GM19351 (cell line): Measurements from ENCODE around the gene NPTXR.
"Not testable (repeated sequence)": the region's sequence is repeated elsewhere in the genome, so short reads cannot be mapped to it uniquely, and the experiment has no call there.

Experiments used
- ATAC-seq: cut with Tn5 transposase; IDR thresholded peaks from one replicate; pipeline ENCODE4 v1.9.1; 2021; ENCODE audit warnings: mild to moderate bottlenecking, moderate library complexity; ENCODE audit not compliant: unreplicated experiment

NPTXR gene

DNA sequence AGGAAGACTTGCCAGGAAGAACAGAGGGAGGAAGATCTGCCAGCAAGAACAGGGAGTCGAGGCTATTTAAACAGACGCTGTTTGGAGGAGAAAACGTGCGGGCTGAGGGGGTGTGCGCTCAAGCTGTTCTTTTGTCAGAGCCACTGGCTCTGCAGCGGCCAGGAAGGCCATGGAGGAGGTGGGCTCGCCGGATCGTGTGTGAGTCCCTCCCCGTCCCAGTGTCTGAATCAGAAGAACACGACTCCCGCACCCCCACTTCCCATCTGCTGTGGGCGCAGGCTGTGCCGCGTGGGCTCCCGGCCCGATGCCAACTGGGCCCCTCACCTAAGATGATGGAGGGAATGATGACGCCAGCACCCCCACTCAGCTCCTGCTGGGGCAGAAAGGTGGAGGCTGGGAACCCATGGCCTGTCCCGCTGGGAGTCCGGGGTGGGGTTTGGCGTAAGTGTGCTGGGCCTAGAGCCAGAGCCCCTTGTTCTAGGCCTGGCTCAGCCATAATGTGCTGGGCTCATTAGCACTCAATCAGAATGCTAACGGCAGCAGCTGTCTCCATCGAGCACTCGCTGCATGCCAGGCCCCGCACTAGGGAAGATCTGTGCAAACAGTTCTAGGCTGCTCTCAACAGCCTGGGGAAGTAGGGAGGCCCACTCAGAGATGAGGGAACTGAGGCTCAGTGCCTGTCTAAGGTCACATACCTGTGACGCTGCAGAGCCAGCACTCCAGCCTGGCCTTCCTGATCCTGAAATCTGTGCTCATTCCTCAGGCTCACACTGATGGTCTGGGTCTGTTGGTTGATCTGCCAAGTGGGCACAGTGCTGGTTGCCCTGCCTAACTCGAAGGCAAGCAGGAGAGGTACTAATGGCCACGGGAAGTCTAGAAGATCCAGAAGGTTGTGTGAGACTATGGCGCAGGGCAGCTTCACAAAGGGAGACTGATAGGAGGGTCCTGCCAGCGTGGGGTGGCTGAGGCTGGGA, 11.5 kb downstream of the NPTXR start:
- ATAC-seq = no peak

DNA sequence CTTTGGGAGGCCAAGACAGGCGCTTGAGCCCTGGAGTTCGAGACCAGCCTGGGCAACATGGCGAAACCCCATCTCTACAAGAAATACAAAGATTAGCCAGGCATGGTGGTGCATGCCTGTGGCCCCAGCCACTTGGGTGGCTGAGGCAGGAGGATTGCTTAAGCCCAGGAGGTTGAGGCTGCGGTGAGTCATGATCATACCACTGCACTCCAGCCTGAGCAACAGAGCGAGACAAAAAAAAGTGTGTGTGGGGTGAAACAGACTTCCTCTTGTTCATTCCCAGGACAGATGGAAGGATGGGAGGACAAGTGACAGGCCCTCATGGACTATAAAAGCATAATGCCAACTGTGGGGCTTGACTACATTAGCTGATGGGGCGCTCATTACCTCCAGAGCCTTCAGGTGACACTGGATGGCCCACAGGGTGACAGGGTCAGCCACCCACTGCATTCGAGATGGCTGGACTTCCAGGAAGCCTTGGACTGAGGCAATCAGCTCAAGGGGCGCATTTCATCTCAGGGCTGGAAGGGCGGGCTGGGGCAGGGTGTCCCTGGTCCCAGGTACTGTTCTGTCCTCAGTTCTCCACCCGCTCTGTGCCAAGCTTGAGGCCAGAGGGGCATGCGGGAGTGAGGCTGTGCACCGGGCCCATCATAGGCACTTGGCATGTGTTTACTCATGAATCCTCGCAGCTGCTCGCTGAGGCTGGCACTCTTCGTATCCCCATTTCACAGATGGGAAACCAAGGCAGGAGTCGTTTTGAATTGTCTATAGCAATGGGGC, 12.5 kb downstream of the NPTXR start:
- no peak for ATAC-seq

DNA sequence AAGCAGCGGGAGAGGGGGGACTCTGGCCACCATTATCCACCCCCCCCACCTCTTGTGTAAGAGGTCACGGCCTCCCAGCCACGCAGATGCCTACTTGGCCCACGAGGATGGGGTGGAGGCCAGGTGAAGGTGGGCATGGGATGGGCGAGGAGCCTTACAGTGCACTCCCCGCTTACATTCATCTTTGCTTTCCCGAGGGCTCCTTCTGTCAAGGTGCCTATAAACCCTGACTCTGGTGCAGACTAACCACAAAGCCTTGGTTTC, 13.1 kb downstream of the NPTXR start:
- ATAC-seq = no peak

DNA sequence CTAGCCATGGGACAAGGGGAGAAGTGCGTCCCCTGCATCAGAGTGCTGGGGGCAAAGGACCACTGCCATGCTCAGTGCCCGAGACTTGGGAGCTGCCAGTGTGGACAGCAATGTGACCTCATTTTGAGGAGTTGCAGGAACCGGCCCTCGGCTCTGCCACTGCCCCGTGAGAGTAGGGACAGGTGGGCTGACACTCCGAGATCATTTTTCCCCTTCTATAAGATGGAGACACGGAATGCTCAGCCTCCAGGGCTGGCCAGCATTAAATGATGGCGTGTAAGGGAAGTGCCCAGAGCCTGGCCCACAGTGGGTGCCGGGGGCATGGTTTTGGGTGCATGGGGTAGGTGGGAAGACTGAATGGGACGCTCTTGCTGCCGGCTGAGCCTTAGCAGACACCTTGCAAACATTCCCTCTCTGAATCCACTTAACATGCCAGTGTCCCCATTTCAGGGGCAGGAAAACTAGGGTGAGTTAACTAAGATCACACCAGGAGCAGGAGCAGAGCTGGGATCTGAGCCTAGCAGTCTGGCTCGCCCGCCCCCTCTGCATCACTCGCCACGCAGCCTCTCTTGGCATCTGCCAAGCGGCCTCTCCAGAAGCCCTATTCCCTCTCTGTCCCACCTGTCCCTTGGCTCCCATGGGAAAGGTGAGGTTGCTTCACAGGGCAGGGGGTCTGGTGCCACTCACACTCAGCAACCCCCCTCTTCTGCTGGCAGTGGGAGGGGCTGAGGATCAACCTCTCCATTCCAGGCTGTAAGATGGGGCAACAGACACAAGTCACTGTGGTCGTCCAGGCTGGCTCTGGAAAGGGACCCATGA, 13.6 kb downstream of the NPTXR start:
- no peak for ATAC-seq

DNA sequence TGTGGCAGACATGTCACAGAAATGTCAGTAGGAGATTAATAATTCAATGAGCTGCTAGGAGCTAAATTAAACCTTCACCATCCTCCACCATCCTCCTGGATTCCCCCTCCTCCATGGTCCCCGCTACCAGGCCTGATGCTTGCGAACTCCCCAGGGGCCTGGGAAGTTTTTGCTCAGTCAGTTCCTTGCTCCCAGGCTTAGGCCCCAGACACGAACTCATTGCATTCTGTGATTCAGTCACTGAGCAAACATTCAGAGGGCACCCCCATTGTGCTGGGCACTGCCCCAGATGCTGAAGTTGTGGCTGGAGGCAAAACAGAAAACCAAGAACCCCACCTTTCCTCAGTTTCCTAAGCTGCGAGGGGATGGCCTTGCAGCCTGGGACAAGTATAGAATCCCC, 14.3 kb downstream of the NPTXR start:
- ATAC-seq = no peak

DNA sequence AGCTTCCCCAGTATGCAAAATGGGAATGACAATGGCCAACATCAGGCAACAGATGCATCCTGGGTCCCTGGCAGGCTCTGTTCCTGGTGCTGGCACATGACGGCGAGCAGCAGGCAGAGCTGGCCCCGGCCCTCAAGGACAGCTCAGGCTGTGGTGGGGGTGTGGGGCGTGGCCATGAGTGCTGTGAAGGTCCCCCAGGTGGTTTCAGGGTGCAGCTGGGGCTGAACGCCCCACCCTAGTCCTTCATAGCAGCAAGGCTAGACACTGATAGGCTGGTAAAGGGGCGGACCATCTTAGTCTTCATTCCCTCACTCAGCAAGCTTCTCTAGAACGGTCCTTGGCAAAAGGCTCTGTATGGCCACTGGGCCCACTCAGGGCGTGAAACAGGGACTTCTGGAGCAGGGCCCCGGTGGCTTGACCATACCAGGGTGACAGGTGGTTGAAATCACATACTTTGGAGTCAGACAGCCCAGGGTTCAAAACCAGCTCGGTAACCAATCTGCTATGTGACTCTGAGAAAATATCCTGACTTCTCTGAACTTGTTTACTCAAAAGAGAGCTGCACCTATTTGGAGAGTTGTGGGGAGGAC, 15.1 kb downstream of the NPTXR start:
- no peak for ATAC-seq

DNA sequence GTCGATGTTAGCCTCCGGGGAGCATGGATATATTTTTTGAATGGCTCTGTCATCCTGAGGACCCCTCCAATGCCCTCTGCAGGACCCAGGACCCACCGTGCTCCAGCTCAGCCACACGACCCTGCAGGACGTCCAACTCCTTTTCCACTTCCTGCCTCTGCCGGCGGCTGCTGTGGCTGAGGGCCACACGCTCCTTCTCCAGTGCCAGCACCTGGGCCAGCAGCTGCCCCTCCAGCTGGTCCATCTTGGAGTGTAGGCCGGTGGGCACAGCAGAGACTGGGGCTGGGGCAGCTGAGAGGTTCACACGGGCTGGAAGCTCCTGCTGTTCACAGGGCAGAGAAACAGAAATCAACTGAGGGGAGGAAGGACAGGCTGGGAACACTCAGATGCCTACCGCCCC, 15.6 kb downstream of the NPTXR start:
- no peak for ATAC-seq

DNA sequence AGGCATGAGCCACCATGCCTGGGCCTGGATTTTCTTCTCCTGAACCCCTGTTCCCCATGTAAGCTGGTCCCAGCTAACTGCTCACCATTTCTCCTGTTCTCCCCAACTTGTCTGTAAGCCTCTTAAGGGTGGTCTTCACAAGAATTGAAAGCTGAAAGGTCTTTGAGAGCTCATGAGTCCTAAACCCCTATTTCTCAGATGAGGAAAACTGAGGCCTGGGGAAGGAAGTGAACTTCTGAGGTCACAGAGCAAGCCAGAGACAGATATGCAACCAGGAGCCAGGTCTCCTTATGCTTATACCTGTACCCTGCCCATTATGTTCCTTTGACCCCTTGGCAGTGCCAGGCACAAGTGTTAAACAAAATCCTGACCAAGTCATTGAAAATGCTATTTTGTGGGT, 16.3 kb downstream of the NPTXR start:
- ATAC-seq = no peak

DNA sequence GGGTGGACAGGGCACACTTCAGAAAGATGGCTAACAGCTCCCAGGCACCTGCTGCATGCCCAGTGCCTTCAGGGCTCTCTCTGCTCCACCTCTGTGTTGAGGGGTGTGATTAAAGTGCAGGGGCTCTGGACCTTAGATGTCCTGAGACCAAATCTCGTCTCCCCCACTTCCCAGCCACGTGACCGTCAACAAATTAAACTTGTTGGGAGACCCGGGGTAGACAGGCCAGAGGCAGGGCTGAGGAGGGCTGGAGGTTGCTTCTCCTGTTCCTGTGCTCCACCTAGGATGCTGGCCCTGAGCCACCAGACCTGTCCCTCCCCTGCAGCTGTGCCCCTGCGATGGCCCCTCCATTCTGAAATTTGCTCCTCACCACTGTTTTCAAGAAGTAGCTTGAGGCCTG, 17.0 kb downstream of the NPTXR start:
- ATAC-seq = no peak

DNA sequence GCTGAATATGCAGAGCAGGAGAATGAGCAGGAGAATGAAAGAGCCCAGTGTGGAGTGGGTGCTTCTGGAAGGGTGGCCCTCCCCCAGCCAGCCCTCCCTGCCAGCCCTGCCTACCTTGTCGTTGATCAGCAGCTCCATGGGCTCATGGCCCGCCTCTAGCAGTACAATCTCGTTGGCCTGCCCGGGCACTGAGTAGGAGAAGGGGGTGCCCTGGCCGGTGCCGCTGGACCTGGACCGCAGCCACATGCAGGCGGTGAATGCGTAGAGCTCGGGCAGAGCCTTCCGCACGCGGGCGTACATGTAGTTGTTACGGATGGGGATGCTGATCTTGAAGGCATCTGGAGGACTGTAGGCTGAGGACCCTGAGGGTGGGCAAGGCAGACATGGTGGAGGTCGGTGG, 17.4 kb downstream of the NPTXR start:
- ATAC-seq = no peak

DNA sequence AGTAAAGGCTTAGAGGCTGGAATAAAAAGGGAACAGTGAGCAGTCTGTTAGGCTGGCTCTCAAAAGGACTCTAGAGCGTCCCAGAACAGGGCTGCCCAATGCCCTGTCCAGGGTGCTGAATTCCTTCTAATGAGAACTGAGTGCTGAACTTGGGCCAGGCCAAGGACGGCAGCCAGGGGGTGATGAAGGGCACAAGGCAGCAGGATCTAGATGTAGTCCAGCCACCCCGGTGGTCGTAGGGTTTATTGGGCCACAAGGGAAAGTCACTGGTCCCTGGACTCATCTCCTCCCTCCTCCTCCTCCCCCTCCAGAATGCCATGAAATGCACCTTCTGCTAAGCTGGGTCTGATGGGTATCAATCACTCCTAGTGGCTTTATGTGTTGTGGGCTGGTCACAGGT, 19.2 kb downstream of the NPTXR start:
- ATAC-seq = no peak

DNA sequence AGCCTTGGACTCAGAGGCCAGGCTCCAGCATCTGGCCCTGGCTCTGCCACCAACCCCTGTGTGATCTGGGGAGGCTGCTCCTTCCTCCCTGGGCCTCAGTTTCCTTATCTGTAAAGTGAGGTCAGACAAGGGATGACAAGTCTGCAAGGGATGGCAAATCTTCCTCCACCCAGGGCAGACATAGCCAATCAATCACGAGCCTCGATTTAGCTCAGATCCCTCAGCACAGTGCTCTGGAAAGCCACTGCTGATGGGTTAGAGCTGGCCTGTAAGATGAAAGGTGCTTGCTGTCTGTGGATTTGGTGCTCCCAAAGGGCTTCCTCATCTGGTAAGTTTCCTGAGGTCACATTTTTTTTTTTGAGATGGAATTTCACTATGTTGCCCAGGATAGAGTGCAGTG, 20.2 kb downstream of the NPTXR start:
- no peak for ATAC-seq

DNA sequence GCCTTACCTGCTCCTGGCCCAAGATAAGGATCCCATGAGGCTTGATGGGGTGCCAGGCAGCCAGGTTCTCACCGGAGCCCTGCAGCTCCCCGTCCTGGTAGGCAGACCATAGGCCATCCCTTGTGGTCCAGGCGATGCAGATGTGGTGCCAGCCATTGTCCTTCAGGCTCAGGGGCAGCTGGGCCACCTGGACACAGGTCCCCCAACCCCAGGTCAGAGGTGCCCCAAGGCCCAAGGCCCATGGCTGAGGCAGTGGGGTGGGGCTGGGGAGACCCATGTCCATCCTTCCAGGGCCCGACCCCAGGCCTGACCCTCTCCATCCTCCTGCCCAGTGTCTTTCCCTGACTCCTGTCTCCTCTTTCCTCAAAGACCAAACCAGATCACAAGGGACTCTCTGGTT, 20.8 kb downstream of the NPTXR start:
- no peak for ATAC-seq

DNA sequence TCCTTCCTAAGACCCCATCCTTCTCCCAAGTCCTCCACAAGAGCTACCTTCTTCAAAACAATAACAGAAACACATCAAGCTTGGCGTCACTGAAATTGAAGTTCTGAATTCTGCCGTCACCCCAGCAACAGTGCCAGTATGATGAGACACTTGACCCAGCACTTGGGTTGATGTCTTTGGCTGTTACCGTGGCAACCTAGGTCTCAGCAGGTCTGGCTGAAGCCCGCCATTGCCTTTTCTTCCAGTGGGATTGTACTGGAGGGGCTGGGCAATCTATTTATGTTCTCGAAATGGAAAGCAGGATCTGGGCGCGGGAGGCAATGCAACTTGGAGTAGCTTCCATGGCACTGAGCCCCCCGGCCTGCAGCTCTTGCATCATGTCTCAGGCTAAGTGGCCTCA, 23.8 kb downstream of the NPTXR start:
- no peak for ATAC-seq

DNA sequence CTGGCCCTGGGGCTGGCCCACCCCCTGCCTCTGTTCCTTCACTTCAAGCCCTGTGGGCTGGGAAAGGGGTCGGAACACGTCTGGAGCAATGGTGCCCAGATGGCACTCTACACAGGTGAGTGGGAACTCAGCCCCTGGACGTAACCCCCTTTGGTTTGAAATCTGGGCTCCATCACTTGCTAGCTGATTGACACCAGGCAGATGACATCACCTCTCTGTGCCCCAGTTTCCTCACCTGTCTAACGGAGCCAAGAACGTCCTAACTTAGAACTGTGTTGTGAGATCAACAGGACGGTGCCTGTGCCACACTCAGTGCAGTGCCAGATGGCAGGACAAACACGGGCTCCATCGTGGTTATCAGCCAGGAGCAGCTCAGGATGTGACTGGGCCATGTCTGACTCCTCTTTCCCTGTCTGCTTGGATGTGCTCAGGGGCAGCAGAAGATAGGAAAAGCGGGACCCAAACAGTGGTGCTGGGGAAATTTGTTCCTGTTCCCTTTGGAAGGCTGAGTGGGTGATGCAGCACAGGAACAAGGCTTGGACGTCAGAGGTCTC, 24.4 kb downstream of the NPTXR start:
- ATAC-seq = no peak

DNA sequence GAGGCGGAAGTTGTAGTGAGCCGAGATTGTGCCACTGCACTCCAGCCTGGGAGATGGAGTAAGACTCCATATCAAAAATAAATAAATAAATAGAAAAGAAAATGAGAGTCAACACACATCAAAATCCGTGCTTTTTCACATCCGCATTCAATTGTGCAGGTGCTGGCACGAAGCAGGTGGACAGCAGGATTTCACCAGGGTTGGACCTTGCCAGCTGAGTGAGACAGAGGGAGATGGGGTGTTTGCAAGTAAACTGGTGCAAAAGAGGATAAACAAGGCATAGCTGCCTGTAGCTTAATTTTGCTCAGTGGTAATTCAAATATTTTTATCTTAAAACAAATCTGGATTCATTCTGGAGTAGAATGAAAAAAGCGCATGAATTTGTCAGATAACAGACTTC, 26.6 kb downstream of the NPTXR start:
- no peak for ATAC-seq

DNA sequence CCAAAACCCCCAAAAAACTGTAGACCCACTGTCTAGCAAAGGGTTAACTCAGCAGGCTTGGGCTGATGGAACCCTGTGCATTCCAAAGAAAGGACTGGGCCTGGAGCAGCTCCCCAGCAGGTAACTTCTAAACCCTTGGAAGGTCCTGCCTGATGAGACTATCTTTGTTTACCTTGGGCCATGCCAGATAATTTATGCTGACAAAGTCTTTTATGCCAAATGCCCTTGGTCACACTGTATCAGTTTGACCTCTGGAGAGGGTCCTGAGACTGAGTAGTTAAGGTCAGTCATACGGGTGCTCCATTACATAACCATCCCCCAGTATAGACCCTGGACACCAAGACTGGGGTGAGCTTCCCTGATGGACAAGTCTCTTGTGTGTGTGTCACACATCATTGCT, 28.0 kb downstream of the NPTXR start:
- no peak for ATAC-seq

DNA sequence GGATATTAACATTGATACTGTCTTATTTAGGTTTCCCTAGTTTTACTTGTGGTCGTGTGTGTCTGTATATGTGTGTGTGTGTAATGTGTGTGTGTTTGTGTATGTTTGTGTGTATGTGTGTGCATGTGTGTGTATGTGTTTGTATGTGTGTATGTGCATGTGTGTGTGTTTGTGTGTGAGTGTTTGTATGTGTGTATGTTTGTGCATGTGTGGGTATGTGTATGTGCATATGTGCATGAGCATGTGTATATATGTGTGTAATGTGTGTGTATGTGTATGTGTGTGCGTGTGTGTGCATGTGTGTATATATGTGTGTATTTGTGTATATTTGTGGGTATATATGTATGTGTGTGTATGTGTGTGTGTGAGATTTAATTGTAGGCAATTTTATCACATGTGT, 32.6 kb downstream of the NPTXR start:
- no peak for ATAC-seq

DNA sequence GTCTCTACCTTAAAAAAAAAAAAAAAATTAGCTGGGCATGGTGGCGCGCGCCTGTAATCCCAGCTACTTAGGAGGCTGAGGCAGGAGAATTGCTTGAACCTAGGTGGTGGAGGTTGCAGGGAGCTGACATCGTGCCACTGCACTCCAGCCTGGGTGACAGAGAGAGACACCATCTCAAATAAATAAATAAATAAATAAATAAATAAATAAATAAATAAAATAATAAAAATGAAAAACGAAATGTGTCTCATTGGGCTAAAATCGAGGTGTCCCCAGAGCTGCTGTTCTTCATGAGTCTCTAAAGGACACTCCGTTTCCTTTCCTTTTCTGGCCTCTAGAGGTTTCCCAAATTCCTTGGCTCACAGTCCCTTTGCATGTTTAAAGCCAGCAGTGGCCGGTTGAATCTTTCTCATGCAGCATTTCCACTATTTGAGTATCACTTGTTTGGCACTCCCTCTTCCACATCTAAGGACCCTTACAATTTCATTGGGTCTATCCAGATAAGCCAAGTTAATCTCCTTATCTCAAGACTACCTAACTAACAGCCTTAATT, 38.7 kb downstream of the NPTXR start:
- ATAC-seq = not testable (repeated sequence)

DNA sequence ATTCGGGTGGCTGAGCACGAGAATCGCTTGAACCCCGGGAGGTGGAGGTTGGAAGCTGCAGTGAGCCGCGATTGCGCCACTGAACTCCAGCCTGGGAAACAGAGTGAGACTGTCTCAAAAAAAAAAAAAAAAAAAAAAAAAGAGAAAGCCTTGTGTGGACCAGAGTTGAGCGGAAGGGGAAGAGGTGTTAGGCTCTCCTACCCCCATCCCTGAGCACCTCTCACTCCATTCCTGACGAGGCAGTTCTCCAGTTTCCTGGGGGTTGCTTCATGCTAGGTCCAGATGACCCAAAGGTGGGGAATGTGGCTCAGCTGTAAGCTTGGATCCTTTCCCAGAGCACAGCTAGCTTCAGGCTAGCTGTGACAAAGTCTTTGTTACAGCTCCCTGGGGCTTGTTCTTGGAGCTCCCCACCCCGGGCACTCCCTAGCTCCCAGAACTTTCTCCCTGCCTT, 41.1 kb downstream of the NPTXR start:
- ATAC-seq = no peak
